GM18499 (cell line): Measurements from ENCODE around the gene CLINT1.
"Not testable (repeated sequence)": the region's sequence is repeated elsewhere in the genome, so short reads cannot be mapped to it uniquely, and the experiment has no call there.

Source experiments
- ATAC-seq: cut with Tn5 transposase; IDR thresholded peaks from one replicate; pipeline ENCODE4 v1.9.1; 2021; ENCODE audit warnings: moderate number of reproducible peaks; ENCODE audit not compliant: insufficient read depth, unreplicated experiment

The CLINT1 gene

GRCh38 chr5:157858527-157859226 is at the start of gene CLINT1:
Gene CLINT1 (minus strand): TSS chr5:157859145. CDS start chr5:157858970, 175 bp downstream.
- no peak for ATAC-seq

GRCh38 chr5:157908459-157908858 is 49.5 kb upstream of the CLINT1 start:
- ATAC-seq, result no peak

GRCh38 chr5:157907479-157907878 is 48.5 kb upstream of the CLINT1 start:
- ATAC-seq, result no peak

GRCh38 chr5:157903117-157903450 is 44.1 kb upstream of the CLINT1 start:
- ATAC-seq, result no peak

GRCh38 chr5:157902449-157903116 is 43.6 kb upstream of the CLINT1 start:
- ATAC-seq, result no peak

GRCh38 chr5:157900644-157901043 is 41.7 kb upstream of the CLINT1 start:
- no peak for ATAC-seq

- ATAC-seq, result no peak
These were observed 34.7 kb upstream of the CLINT1 start for GRCh38 chr5:157893611-157894010.

GRCh38 chr5:157892974-157893373 is 34.0 kb upstream of the CLINT1 start:
- ATAC-seq, result no peak

GRCh38 chr5:157890836-157891597 is 32.1 kb upstream of the CLINT1 start:
- no peak for ATAC-seq

GRCh38 chr5:157888814-157889532 is 30.0 kb upstream of the CLINT1 start:
- no peak for ATAC-seq

- ATAC-seq, result no peak
These were observed 27.9 kb upstream of the CLINT1 start for GRCh38 chr5:157886796-157887380.

- ATAC-seq, result not testable (repeated sequence)
These were observed 26.1 kb upstream of the CLINT1 start for GRCh38 chr5:157885051-157885450.

- not testable (repeated sequence) for ATAC-seq
These were observed 22.6 kb upstream of the CLINT1 start for GRCh38 chr5:157881498-157881897.

GRCh38 chr5:157877821-157878220 is 18.9 kb upstream of the CLINT1 start:
- ATAC-seq, result no peak

- no peak for ATAC-seq
These were observed 15.9 kb upstream of the CLINT1 start for GRCh38 chr5:157874861-157875260.

- no peak for ATAC-seq
These were observed 12.2 kb upstream of the CLINT1 start for GRCh38 chr5:157870837-157871834.

GRCh38 chr5:157867751-157868387 is 8.9 kb upstream of the CLINT1 start:
- ATAC-seq, result no peak

- ATAC-seq, result no peak
These were observed 7.6 kb upstream of the CLINT1 start for GRCh38 chr5:157866536-157866935.

GRCh38 chr5:157865781-157866180 is 6.8 kb upstream of the CLINT1 start:
- no peak for ATAC-seq
